M059J (cell line): ENCODE measurements around the gene TANC1. TPM values are rescaled to one million over a fixed set of nuclear protein-coding genes. Genes with fewer than 3 reads are reported as not detected.
A peak's percentile ranks its signal among the peaks of the same experiment; 100 is the strongest.

Experiments used
- DNase-seq: peaks from one replicate; pipeline ENCODE4 v3.0.0-alpha.2; 2012; ENCODE audit warnings: low read depth
- total RNA-seq: library from RNA; depleted of rRNA; stranded (reverse); fragments of >200 nt; shearing (Covaris generic); gene quantifications from 2 replicates; pipeline ENCODE4 v1.2.3, GENCODE V29; 2014

Gene TANC1
- total RNA-seq, 1 experiment from 2014 or later, result 22.8 TPM

DNA sequence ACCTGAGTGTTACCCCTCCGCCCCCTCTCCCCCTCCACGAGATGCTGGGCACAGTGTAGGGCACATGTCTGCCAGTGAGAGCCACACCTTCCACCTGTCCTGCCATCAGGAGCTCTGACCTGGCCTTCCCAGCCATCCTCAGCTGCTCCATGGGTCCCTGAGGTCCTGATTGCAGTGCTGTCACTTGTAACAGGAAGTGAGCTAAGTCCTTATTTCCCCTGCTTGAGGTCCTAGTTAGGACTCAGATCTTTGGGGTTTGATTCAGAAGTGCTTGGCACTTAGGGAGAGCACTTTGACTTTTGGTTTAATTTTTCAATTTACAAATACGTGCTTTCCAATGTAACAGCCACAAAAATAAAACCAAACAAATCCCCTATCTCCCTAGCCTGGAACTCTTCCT, 192.5 kb downstream of the TANC1 start:
- no peak for DNase-seq

DNA sequence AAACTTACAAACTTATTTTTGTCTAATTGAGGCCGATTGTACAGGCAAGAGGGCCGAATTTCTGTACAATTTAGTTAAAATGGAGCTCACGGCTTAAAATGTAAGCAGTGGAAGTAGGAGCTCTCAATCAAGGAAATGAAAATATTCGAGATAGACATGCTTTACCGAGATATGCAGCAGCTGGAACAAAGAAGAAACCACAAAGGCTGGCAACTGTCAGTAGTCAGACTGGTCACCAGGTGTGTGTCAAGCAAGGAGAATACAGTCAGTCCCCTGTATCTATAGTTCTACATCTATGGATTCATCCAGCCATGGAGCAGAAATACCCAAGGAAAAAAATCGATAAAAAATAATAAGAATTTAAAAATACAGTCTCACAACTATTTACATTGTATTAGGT, 195.5 kb downstream of the TANC1 start:
- DNase-seq, result no peak

- DNase-seq, result no peak
Observed at GRCh38 chr2:159164457-159164911, 196.0 kb downstream of the TANC1 start.

- no peak for DNase-seq
Observed at GRCh38 chr2:159165048-159165447, 196.6 kb downstream of the TANC1 start.

DNA sequence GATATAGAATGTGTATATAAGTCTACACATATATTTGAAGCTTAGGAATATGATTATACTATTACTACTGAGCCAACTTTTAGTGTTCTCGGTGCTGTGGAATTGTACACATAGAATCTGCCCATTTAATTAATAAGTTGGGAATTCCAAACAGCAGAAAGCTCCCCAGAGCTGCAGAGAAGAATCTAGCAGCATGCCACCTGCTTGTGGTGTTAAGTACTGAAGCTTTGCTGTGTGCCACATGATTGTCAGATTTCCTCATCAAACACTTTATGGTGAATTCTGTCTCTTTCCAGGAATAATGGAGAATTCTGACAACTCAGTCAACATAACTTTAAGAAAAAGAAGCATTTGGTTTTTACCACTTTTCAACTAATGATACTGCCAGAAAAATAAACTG, 200.3 kb downstream of the TANC1 start:
- peak; percentile 14 for DNase-seq

- peak; percentile 14 for DNase-seq
Observed at GRCh38 chr2:159169187-159169586, 200.7 kb downstream of the TANC1 start.

GRCh38 chr2:159172403-159172802, 204.0 kb downstream of the TANC1 start:
- DNase-seq, result no peak

- no peak for DNase-seq
Observed at GRCh38 chr2:159174759-159175158, 206.3 kb downstream of the TANC1 start.

GRCh38 chr2:159175182-159175581, 206.7 kb downstream of the TANC1 start:
- DNase-seq, result no peak

GRCh38 chr2:159175927-159176326, 207.5 kb downstream of the TANC1 start:
- DNase-seq, result no peak

GRCh38 chr2:159176555-159176954, 208.1 kb downstream of the TANC1 start:
- no peak for DNase-seq

- no peak for DNase-seq
Observed at GRCh38 chr2:159177357-159177756, 208.9 kb downstream of the TANC1 start.

GRCh38 chr2:159177957-159178356, 209.5 kb downstream of the TANC1 start:
- DNase-seq, result no peak

DNA sequence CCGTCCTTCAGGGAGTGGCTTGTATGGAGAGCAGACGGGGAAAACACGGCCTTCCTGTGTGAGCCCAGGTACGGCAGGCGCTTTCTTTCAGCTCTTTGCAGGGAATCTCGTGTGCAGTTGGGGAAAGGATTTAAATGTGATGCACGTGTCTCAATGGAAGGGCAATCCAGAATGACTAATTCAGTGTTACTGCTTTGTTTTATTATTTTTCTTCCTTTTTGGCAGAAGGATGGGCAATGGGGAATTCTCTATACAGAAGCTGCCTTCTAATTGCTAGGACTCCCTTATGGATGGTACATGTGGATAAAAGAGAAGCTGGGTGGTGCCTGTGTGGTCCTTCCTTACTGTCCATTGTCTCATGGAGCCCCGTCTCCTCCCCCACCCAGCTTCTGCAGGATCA, 210.7 kb downstream of the TANC1 start:
- DNase-seq, result no peak

DNA sequence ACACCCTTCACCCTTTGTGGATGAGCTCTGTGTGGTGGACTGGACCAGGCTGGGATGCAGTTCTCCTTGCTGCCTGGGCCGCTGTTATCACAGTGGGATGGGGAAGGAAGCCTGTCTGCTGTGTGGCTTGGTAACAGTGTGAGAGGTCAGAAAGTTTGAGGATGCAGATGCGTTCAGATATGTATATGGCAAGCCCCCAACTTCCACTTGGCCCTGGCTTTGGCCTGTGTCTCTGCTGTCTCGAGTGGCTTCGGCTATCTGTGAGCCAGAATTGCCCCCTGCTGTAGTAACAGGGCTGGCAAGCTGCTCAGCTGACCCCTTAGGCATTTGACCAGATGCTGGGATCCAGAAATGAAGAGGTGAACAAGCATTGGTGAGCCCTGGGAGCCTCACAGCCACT, 211.3 kb downstream of the TANC1 start:
- DNase-seq, result no peak

DNA sequence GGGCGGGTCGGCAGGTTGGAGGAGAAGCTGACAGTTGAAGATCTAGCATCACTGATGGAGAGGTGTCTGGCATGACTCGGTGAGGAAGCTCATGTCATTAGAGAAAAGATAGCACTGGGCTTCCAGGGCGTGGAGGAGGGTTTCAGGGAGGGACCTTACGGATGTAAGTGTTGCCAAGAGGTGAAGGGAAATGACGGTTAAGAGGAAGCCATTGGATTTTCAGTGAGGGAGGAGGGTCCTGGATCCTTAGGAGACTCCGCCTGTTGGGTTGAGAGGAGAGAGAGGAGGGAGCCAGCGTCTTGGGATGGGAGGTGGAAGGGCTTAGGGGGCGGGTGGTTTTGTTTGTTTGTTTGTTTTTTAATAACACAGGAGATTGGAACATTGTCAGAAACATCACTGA, 214.9 kb downstream of the TANC1 start:
- DNase-seq, result no peak

DNA sequence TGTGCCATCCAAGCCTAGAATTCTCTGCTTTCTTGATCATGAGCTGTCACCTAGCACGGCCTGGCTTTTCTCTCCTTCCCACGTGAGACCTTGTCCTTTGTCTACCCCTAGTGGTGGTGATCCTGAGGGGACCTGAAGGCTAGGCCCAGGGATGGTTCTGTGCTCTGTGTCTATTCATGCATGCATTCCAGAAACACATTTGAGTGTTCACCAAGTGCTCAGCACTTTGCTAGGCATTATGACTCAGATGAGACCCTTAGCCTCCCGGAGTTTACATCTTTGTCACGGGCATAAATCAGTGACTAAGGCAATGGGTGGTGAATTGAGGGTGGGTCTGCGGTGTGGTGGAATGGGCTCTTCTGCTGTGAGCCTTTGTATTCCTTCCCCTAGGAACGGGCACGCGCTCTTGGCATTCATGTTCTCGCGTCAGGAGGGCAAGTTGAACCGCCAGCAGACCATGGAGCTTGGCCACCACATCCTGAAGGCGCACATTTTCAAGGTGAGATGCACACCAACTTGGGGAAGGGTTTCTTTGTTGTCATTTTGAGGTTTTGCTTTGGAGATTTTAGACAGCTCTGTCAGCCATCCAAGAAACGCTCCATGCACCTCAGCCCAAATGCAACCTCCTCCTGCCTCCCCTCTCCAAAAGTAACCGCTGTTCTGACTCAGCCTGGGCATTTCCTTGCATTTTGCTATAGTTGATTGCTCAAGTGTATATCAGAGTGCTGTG, 217.1 kb downstream of the TANC1 start:
- peak; percentile 96 for DNase-seq

- DNase-seq, result no peak
Observed at GRCh38 chr2:159186462-159186861, 218.0 kb downstream of the TANC1 start.

GRCh38 chr2:159187106-159187505, 218.7 kb downstream of the TANC1 start:
- DNase-seq, result no peak

DNA sequence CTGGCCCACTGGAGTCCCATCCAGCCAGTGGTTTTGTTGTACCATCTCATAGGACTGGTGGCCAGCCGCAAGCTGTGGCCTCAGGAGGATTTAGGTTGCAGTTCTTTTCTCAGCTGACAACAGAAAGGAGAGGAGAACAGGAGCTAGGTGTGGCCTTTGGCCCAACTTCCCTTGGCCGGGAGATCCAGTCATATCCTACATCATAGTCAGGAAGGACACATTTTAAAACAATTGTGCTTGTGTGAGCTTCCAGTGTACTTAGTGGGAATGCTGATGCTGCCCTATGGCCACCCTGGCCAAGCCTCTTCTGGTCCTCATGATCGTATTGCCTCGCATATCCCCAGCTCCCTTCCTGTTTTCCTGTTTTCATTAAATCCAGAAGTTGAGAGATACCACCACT, 220.0 kb downstream of the TANC1 start:
- DNase-seq, result no peak

DNA sequence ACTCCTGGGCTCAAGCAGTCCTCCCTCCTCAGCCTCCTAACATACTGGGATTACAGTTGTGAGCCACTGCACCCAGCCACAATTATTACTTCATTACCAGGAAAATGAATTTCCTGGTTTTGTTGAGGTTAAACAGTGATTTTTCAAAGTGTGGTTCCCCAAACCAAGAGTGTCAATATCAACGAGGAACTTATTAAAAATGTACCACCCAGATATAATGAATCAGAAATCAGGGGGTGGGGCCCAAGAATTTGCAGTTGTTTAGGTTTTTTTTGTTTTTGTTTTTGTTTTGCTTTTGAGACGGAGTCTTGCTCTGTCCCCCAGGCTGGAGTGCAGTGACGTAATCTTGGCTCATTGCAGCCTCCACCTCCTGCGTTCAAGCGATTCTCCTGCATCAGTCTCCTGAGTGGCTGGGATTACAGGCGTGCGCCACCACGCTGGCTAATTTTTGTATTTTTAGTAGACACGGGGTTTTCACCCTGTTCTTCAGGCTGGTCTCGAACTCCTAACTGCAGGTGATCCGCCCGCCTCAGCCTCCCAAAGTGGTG, 224.0 kb downstream of the TANC1 start:
- no peak for DNase-seq

DNA sequence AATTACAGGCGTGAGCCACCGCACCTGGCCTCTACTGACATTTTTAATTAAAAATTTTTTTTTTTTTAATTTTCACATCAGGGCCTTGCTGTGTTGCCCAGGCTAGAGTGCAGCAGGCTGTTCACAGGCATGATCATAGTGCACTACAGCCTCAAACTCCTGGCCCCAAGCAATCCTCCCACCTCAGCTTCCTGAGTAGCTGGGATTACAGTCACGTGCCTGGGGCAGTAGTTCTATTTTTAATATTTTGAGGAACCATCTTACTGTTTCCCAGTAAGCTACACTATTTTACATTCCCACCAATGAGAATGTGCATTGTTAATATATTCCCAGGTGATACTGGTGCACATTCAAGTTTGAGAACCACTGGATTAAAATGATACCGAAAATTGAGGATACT, 225.4 kb downstream of the TANC1 start:
- no peak for DNase-seq

DNA sequence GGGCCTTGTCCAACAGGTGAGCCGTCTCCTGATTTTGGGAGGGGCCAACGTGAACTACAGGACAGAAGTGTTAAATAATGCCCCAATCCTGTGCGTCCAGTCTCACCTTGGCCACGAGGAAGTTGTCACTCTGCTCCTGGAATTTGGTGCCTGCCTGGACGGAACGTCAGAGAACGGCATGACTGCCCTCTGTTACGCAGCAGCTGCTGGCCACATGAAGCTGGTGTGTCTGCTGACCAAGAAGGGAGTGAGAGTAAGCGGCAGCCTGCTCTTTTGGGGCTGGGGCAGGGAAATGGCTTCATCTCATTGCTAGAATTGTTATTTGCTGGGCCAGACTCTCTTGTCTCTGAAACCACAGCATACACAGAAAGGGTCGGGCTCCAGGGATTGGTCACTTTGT, 225.8 kb downstream of the TANC1 start:
- DNase-seq, result no peak

DNA sequence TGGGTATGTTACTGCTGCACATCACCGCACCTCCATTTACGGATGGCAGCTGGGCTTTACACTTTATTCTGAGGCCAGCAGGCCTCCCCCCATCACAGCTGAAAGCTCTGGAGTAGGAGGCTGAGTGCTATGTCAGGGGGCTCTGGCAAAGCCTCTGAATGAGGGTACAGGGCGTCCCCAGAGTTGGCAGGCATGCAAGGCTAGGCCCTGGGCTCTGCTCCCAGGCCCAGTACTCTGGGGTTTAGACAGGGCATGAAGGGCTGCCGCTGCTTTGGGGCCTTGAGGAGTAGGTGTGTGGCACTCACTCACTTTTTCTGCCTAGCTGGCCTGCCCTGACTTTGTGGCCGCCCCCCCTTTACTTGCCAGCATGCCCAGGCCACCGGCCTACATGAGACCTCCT, 227.3 kb downstream of the TANC1 start:
- no peak for DNase-seq
